ENCODE results near the gene PGBD5.

The PGBD5 gene

DNA sequence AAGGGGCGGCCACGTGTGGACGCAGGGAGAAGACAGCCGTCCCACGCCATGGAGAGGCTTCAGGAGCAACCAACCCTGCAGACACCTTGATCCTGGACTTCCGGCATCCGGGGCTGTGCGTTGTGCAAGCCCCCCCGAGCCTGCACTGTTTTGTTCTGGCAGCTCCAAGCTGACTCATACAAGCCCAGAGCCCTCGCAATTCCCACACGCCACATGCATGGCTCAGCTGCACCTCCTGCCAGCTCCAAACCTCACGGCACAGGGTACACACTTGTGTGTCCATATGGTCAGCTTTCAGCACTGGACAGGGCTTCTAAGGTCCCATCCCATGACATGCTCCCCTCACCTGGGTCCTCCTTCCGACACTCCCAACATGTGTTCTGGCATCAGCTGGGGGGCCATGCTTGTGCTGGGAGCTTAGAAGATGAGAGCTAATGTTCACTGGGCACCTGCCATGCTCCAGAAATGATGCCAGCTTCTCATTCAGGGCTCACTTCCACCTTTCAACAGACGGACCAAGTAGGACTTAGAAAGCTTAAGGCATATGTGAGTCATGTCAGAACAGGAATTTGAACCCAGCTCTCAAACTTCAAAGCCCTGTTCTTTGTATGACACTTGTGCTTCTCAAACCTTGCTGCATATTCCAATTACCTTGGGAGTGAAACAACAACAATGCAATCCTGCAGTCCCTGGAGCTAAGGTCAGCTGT lies 137.3 kb downstream of the PGBD5 start:
- peak in 1 of 2 experiments; percentile 45 for DNase-seq (ENCODE audit: low read depth in 1 of 2, low spot score in 1 of 2)
- no peak for TF ChIP-seq JUND (IDR thresholded peaks at IDR 0.05; ENCODE audit: low read depth)
- in situ Hi-C loops (cut with HindIII; ENCODE audit: low pct_unique_long_range_greater_than_20kb, low sequenced_read_pairs), result no loop called here

- in situ Hi-C loops (cut with HindIII; ENCODE audit: low pct_unique_long_range_greater_than_20kb, low sequenced_read_pairs), result no loop called here
- no peak for DNase-seq (ENCODE audit: low read depth in 1 of 2, low spot score in 1 of 2)
- no peak for TF ChIP-seq JUND (IDR thresholded peaks at IDR 0.05; ENCODE audit: low read depth)
Measured at GRCh38 chr1:230287674-230288315, 138.3 kb downstream of the PGBD5 start.

GRCh38 chr1:230286890-230287269 lies 139.3 kb downstream of the PGBD5 start:
- DNase-seq (ENCODE audit: low read depth in 1 of 2, low spot score in 1 of 2), result no peak
- in situ Hi-C loops (cut with HindIII; ENCODE audit: low pct_unique_long_range_greater_than_20kb, low sequenced_read_pairs), result no loop called here
- TF ChIP-seq JUND (IDR thresholded peaks at IDR 0.05; ENCODE audit: low read depth), result no peak

DNA sequence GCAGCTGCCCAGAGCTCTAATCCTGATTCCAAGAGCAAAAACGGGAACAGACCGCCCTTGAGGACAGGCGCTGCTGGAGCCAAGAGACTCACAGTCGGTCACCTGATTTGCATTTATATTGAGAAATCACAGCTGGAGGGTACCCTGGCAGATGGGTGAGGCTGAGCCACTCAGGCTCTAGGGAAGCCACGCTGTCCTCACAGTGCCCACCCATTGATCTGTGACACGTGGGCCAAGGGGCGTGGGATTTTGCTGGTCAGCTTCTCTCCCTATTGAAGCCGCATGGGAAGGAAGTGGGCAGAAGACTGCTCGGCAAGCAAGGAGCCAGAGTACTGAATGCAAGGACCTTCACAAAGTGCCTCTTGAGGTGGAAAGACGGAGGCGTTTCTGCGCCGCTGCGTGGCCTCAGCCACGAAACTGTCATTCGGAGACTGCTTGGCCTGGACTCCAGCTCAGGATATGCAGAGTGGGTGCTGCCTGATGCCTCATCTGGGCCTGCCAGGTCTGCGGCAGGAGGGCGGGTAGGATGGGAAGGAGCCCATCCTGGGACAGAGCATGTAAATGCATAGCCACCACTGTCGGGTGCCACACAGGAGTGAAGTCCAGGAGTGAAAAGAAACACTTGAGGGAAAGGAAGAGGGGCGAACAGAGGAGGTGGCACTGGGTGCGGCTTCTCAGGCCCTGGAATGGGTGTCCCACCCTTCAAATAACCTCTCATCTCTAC lies 139.8 kb downstream of the PGBD5 start:
- in situ Hi-C loops (cut with HindIII; ENCODE audit: low pct_unique_long_range_greater_than_20kb, low sequenced_read_pairs), result no loop called here

GRCh38 chr1:230285351-230285750 lies 140.8 kb downstream of the PGBD5 start:
- no peak for DNase-seq (ENCODE audit: low read depth in 1 of 2, low spot score in 1 of 2)
- in situ Hi-C loops (cut with HindIII; ENCODE audit: low pct_unique_long_range_greater_than_20kb, low sequenced_read_pairs), result no loop called here
- TF ChIP-seq JUND (IDR thresholded peaks at IDR 0.05; ENCODE audit: low read depth), result no peak

More for the DNA sequence above, 139.8 kb downstream of the PGBD5 start:
- no peak for TF ChIP-seq JUND (IDR thresholded peaks at IDR 0.05; ENCODE audit: low read depth)
- no peak for DNase-seq (ENCODE audit: low read depth in 1 of 2, low spot score in 1 of 2)

DNA sequence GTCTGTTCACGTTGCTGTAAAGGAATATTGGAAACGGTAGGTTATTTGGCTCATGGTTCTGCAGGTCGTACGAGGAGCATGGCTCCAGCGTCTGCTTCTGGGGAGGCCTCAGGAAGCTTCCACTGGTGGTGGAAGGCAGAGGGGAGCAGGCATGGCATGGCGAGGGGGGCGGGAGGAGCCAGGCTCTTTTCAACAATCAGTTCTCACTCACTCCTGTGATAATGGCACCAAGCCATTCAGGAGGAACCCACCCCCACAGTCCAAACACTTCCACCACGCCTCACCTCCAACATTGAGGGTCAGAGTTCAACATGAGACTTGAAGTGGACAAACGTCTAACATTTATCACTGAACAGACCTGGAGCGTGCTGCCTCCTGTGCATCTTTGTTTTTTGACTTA lies 141.2 kb downstream of the PGBD5 start:
- in situ Hi-C loops (cut with HindIII; ENCODE audit: low pct_unique_long_range_greater_than_20kb, low sequenced_read_pairs), result no loop called here
- DNase-seq (ENCODE audit: low read depth in 1 of 2, low spot score in 1 of 2), result no peak
- TF ChIP-seq JUND (IDR thresholded peaks at IDR 0.05; ENCODE audit: low read depth), result no peak

GRCh38 chr1:230283678-230284077 lies 142.5 kb downstream of the PGBD5 start:
- in situ Hi-C loops (cut with HindIII; ENCODE audit: low pct_unique_long_range_greater_than_20kb, low sequenced_read_pairs), result no loop called here
- no peak for DNase-seq (ENCODE audit: low read depth in 1 of 2, low spot score in 1 of 2)
- TF ChIP-seq JUND (IDR thresholded peaks at IDR 0.05; ENCODE audit: low read depth), result no peak

DNA sequence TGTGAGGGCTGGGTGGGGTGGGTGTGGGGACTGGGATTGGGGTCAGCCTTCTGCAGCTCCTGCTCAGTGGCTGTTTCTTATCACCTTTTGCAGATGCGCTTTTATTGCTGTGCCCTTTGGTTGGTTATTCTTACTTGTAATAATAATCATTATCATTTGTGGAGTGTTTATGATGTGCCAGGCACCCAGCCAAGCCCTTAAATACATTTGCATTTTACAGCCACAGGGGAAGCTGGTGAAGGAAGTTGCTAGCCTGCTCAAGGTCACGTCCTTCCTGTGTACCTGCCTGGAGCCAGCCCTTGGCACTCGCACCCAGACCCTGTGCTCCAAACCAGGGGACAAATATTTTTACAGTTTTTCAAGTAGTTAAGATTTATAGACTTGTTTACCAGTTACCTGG lies 144.0 kb downstream of the PGBD5 start:
- TF ChIP-seq JUND (IDR thresholded peaks at IDR 0.05; ENCODE audit: low read depth), result no peak
- in situ Hi-C loops (cut with HindIII; ENCODE audit: low pct_unique_long_range_greater_than_20kb, low sequenced_read_pairs), result no loop called here
- no peak for DNase-seq (ENCODE audit: low read depth in 1 of 2, low spot score in 1 of 2)

DNA sequence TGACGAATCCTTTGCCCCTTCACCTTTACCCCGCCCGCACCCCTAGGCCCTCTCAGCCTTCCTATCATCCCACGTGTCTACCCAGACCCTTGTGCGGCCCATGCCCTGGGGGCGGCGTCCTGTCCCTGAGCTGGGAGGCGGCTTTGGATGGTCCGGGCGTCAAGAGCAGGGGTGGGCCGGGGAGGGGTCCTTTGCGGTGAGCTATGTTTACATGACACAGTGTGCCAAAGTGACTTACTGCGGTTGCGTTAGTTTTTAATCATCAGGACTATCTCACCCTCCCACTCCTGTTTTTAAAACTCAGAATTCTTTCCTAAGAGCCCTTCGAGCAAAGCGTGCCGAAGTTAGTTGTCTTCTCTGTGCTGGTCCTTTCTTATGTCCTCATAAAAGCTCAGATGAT lies 144.6 kb downstream of the PGBD5 start:
- in situ Hi-C loops (cut with HindIII; ENCODE audit: low pct_unique_long_range_greater_than_20kb, low sequenced_read_pairs), result no loop called here
- DNase-seq (ENCODE audit: low read depth in 1 of 2, low spot score in 1 of 2), result no peak
- TF ChIP-seq JUND (IDR thresholded peaks at IDR 0.05; ENCODE audit: low read depth), result no peak

GRCh38 chr1:230280906-230281413 lies 145.2 kb downstream of the PGBD5 start:
- DNase-seq (ENCODE audit: low read depth in 1 of 2, low spot score in 1 of 2), result no peak
- in situ Hi-C loops (cut with HindIII; ENCODE audit: low pct_unique_long_range_greater_than_20kb, low sequenced_read_pairs), result no loop called here
- TF ChIP-seq JUND (IDR thresholded peaks at IDR 0.05; ENCODE audit: low read depth), result no peak

DNA sequence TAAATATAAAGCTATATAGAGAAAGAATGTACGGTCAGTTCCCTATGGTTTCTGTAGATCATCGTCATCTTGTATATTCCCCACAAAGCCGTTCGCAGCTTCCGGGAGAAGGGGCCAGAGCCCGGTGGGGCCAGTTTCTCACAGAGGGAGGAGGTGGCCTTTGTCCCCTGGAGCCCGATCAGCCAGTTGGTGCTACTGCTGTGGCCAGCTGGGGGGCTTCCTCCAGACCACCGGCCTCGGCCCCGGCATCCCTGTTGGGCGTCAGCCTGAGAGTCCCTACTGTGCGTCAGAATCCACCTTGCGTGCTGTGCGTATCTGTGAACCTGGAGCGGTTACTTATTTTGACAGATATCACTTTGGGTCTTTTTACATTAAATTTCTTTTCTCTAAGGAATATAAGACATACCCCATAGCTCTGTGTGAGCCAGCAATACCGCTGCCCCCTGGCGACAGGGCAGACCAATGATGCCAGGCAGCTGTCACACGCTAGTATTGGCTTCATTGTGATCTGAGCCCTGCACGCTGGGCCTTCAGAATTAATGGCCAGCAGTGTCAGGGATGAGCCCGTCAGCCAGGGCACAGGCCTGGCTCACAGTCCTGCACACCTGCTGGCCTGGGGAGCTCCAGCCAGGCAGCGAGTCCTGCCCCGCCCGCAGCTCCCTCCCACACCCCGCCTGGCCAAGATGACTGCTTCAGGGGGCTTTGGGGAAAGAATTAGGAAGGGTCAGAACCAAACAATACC lies 145.9 kb downstream of the PGBD5 start:
- TF ChIP-seq JUND (IDR thresholded peaks at IDR 0.05; ENCODE audit: low read depth), result no peak
- in situ Hi-C loops (cut with HindIII; ENCODE audit: low pct_unique_long_range_greater_than_20kb, low sequenced_read_pairs), result no loop called here
- no peak for DNase-seq (ENCODE audit: low read depth in 1 of 2, low spot score in 1 of 2)

- no peak for DNase-seq (ENCODE audit: low read depth in 1 of 2, low spot score in 1 of 2)
- no peak for TF ChIP-seq JUND (IDR thresholded peaks at IDR 0.05; ENCODE audit: low read depth)
- in situ Hi-C loops (cut with HindIII; ENCODE audit: low pct_unique_long_range_greater_than_20kb, low sequenced_read_pairs), result no loop called here
Measured at GRCh38 chr1:230279583-230279945, 146.6 kb downstream of the PGBD5 start.
